Measurements from ENCODE around the gene AHSA1.

The AHSA1 gene

DNA sequence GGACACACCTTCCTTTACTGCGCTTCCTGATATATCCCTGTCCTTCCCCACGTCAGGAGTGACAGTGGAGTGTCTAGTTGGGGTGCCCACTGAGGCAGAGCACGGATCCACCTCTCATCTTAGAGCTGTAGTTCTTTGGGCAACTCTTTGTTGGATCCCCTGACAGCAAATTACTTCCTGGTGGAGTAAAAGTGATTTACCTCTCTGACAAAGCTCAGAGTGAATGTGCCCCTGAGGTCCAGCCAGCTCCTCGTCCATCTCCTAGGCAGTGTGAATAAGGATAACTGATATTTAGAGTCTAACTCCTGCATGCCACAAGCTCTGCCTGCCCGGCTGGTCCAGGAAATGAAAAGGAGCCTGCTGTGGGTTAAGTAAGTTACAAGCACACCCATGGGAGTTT is 16.0 kb downstream of the AHSA1 start:
- DNase-seq (ENCODE audit: low read depth), result no peak

DNA sequence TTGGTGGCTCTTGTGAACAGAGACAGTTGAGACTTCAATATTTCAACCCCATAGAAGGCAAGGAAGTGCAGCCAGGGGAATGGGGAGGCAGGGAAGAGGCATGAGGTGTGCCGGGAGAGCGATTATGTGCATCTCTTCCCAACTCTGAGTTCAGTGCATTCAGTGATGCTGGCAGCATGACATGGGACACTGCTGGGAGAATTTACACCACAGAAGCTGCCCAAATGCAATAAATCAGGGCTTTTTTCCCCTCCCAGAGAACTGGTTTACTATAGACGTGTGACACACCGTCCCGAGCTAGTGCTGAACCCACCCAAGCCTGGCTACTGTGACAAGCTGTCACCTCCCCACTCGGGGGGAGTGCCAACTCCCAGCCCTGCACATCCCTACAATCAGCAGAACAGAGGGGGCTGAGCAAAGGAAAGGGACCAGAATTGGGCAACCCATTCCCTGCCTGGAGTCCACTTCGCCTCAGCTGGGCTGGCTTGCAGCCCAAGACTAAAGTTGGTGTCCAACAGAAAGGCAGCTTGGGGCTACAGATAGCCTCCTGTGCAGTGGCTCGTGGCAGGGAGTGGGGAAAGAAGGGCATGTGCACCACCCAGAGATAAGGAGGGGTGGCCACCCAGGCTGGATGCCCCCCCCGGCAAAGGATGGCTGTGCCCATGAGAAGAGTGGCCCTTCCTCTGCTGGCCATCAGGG is 16.7 kb downstream of the AHSA1 start:
- DNase-seq (ENCODE audit: low read depth), result no peak

DNA sequence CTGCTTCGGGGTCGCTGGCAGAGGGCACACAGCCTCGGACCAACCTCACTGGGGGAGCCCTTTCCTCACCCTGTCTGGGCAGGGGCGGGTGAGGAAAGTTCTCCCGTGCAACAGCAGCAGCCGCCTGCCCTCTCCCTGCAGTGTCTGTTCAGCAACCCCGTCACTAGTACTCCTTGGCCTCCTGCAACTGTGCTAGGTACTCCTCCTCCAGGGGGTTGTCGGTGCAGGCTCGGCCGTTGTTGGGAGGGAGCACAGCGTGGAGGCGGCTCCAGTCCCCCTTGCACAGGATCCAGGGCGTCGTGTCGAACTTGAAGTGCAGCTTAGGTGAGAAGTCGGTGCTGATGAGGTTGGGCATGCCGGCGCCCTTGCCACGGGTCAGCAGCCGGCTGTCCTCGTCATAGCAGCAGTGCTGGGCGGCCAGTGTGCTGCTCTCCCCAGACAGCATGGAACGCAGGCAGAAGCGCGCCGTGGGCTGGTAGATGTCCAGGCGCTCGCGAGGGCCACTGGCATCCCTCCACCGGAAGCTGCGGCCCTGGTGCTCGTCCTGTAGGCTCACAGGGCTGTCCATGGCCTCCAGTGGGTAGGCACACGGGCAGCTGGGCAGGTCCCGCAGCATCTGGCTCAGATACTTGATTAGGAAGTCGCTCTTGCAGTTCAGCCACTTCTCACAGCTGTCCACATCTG is 17.7 kb downstream of the AHSA1 start:
- no peak for DNase-seq (ENCODE audit: low read depth)

DNA sequence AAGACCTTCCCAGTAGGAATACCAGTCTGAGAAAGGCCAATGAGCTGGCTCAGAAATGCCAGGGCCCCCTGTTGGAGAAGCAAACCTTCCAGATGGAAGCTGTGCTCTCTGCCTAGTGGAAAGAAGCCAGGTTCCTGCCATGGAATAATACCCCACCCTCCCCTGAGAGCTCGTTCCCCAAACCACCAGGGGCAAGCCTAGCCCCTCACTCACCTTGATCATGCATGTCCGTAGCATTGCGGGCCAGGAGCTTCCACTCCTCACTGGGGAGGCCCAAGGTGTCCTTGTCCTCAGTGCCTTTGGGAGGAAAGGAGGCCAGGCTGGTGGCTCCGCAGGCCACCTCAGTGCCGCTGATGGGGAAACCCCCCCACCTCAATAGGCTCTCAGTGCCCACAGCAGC is 20.1 kb downstream of the AHSA1 start:
- DNase-seq (ENCODE audit: low read depth), result no peak

DNA sequence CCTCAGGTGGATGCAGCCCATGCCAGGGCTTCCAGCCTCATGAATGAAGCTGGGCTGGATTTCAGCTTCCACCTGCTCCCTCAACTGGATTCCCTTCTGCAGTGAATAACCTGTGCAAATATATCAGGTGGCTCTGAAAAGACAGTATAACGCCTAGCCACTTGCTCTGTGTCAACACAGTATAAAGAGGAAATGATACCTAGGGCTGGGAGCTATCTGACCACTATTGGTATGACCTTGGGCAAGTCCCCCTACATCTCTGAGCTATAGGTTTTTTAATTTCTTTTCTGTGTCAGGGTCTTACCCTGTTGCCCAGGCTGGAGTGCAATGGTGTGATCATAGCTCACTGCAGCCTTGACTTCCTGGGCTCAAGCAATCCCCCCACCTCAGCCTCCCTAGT is 20.9 kb downstream of the AHSA1 start:
- no peak for DNase-seq (ENCODE audit: low read depth)

DNA sequence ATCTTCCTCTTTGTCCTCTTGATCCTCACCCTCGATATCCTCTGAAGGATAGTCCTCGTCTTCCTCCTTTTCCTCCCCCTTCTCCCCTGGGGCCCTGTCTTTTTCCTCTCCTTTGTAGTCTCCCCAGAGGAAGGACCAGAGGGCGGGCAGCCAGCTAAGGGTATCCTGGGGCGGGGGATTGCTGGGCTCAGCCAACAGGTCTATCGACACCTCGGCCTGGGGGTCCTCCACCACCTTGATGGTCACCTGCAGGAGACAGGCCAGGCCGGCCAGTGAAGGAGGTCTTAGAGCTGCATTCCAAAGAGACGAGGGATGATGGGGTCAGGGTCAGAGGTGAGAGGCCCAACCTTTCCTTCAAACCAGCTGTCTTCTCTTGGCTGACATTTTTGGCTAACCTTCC is 24.5 kb downstream of the AHSA1 start:
- no peak for DNase-seq (ENCODE audit: low read depth)

DNA sequence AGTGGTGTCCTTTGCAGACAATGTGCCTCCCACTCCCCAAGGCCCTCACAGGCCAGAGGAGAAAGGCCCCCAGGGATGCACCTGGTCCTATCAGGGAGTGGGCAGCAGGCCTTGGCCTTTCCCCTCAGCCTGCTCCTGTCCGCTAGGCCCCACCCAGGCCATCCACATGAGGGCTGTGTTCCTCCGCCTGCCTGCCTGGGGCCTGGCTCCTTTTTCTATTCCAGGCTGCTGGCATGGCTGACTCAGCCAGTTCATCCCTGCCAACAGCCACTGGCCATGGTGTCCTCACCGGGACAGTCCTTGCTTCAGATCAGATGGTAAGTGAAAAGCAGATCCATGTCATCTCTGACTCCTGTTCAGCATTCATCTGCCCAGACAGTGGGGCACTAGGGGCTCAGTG is 27.4 kb downstream of the AHSA1 start:
- DNase-seq (ENCODE audit: low read depth), result no peak

DNA sequence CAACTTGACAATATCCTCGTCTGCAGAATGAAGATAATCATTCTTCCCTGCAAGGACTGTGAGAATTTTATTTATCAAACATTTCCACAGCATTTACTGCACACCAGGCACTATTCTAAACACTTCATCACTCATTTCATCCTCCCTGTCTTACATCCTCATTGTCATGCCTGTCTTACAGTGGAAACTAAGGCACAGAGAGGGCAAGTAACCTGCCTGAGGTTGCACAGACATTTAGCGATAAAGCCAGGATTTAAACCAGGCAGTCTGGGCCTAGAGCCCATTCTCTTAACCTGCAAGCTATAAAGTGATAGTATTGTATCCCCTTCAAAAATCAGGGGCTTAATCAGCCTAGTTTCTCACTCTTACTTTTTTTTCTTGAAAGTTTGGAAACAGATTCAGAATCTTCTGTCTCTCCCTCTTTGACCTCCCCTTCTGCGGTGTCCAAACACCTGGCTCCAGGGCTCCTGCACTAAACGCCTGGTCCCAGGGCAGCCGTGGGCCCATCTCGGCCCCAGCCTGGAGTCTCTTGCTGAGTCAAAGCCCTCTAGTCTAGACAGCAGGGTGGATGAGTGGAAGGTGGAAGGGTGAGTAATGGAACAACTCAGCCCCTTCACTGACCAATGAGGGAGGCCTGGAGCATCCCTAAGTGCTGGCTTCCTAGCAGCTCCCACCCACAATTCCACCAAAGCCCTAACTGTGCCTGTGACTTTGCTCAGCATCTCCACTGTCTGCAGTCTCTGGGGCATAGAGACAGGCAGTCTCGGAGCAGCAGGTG is 28.2 kb downstream of the AHSA1 start:
- no peak for DNase-seq (ENCODE audit: low read depth)

DNA sequence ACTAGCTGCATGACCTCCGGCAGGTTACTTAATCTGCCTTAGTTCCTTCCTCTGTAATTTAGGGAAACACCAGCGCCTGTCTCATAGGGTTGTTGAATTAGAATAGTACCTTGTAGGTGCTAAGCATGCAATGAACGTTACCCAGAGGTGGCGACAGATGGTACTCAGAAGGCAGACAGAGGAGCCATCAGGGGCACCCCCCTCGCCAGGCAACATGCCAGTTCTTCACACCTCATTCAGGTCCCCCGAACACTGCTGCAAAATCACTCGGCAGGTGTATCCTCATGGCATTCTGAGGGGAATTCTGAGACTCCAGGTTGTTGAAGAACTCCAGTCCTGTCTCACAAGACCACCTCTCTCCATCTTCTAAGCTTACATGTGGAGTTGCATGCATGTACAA is 30.7 kb downstream of the AHSA1 start:
- DNase-seq (ENCODE audit: low read depth), result no peak

DNA sequence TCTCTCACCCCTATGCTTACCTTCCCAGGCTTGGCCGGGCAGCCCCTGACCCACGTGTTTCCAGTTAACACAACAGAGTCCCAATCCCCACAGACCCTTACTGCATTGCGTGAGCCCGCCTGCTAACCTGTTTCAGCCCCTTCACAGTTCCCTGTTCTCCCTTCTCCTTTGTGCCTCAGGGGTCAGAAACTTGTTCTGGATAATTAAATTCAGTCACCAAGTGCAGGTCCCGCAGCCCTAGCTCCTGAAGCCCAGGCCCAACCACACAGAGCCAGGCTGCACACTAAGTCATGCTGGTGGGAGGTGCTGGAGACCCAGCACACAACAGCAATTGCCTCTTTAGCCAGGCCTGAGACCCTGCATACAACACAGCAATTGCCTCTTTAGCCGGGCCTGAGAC is 31.1 kb downstream of the AHSA1 start:
- DNase-seq (ENCODE audit: low read depth), result no peak

DNA sequence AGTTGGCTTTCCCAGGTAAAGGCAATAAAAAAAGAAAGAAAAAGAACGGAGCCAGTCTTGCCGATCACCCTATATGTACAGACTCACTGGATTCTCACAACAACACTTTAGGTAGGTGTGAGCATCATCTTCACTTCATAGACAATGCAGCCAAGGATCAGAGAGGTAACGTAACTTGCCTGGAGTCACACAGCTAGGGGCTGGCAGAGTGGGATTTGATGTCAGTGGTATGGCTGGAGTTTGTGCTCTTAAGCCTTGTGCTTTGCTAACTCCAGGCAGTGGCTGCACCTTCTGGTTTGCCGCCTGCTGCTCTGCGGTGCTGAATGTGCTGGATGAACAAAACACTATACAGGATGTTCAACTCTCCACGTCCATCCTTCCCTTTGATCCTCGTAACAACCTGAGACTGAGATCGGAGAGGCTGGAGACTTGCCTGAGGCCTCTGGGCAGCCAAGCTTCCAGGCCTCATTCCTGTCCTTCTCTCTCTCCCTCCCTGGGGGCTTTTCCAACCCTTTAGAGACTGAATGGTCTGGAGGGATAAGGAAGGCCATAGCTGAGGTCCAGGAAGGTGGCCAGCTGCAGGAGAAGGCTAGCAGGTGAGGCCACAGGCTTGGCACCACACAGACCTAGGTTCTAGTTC is 32.6 kb downstream of the AHSA1 start:
- no peak for DNase-seq (ENCODE audit: low read depth)

DNA sequence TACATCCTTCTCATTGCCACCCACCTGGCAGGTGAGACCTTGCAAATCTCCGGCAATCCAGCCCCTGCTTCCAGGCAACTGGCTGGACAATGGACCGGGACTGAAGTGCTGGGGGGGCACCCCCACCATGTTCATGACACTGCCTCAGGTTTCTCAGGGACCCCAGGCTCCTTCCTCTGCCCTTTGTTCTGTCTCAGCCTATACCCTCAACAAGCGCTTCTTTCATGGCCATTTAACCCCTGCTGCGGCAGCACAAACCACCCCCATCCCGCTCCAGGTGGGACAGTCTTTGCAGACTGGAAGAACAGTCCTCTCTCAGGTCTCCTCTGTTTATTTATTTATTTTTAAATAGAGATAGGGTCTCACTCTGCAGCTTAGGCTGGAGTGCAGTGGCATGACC is 33.2 kb downstream of the AHSA1 start:
- no peak for DNase-seq (ENCODE audit: low read depth)

DNA sequence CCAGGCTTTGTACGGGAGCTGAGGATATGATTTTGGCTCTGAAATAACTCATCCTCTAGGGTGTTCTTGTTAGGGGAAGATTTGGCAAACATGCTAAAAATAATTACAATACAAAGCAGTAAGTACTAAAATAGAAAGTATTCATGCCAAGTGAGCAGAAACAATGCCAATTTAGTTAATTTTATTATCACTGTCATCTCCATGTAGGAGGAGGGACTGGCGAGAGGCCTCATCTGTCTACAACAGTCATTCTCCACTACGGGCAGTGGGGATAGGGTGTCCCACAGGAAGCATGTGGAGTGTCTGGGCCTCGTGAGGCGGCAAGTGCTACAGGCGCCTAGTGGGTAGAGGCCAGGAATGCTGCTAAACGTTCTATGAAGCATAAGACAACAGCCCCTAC is 37.4 kb downstream of the AHSA1 start:
- no peak for DNase-seq (ENCODE audit: low read depth)

DNA sequence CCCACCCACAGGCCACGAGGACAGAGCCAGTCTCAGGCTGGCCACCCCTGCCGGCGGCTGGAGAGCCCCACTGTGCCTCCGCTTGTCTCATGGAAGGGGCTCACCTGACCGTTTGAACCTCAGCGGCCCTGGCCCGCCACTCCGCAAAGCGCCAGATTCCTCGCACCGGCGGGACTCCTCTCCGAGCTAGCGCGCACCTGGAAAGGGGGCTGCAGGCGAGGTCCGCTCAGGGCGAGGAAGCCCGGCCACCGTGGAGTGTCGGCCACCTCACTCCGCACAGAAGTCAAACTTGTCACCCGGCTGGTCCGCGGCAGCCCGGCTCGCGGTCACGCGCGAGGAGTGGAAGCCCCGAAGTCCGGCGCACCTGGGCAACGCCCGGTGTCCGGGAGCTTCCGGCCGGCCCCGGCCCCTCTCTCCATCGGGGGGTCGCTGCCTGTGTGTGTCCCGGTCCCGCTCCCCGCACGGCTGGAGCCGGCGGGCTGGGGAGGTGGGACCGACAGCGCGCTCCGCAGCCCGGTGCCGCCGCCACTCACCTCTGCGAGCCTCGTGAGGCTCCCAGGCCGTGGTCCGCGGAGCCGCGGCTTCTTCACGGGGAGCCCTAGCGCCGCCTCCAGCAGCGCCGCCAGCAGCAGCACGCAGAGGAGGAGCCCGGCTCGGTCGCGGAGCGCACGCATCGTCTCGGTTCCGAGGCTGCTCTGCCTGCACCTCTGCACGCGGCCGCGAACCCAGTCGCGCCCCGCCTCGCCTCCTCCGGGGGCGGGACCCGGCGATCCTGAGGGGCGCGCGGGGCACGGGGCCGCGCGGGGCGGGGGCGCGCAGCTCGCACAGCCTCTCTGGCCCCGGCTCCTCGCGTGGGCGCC is 40.5 kb downstream of the AHSA1 start, which contains the start of gene ISM2:
TSS of gene ISM2 (minus strand) at position 697 of the 860 bp plus-strand sequence. CDS start at position 674, 23 bp downstream.
- peak; percentile 23 for DNase-seq (ENCODE audit: low read depth)

DNA sequence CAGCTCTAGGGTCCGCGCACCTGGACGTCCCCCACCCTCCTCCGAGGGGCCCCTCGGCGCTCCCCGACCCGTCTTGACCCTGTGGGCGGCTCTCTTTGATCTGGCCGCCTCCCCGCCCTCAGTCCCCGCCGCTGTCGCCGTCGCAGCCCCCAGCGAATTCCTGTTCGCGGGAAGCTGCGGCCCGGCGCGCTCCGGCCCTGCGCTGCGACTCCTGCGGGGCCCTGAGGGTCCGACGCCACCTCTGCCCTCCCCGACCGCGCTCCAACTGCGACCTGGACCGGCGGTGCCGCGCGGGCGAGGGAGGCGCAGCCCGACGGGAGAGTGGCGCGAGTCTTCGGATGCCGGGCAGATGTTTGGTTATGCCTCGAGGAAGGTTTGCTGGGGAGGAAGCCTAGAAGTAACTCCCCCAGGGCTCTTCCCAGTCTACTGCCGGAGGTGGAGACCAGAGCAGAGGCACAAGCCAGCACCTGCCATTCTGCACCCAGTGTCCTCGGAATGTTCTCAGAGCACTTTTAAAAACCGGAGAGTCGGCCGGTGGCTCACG is 41.2 kb downstream of the AHSA1 start:
- DNase-seq (ENCODE audit: low read depth), result no peak

DNA sequence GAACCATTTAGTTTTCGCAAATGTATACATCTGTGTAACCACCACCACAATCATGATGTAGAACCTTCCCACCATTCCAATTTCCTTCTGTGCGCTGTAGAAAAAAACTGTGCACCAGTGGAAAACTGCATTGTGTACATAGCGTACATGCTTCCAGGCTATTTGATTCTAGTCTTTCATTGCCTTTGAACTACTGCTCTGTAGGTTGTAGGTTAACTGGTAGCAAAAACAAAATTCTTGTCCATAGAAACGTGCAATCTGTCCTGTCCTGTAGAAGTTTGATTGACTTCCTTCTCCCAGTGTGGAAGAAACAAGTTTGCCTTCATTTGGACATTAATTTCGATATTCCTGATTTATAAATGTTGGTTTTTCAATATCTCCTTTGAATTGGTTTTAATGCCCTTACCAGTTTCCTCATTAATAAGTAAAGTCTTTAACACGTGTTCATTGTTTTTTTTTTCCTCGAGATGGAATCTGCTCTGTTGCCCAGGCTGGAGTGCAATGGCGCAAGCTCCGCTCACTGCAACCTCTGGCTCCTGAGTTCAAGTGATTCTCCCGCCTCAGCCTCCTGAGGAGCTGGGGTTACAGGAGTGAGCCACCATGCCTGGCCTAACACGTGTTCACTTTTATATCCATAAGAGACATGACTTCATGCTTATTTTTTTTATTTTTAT is 44.4 kb downstream of the AHSA1 start:
- no peak for DNase-seq (ENCODE audit: low read depth)

DNA sequence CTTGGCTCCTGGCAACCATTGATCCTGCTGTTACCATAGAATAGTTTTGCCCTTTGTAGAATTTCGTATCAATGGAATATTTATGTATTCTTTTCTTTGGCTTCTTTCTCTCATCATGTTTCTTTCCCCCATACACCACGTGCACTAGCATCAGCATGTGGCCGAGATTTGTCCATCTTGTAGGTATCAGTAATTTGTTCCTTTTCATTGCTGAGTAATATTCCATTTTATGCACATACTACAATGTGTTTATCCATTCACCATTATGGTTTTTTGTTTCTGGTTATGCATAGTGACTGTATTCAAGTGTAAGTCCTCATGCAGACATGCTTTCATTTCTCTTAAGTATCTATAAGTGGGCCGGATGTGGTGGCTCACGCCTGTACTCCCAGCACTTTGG is 45.2 kb downstream of the AHSA1 start:
- no peak for DNase-seq (ENCODE audit: low read depth)

DNA sequence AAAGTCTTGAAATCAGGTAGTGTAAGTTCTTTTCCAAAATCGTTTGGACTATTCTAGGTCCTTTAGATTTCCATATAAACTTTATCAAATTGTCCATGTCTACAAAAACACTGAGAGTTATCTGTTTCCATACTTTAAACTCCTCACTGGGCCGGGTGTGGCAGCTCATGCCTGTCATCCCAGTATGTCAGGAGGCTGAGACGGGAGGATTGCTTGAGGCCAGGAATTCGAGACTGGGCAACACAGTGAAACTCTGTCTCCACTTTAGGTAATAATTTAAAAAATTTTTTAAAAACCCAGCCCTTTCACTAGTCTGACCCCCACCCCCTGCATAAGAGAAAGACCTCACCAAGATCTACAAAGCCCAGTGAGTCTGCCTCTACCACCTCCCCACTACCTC is 47.1 kb downstream of the AHSA1 start:
- no peak for DNase-seq (ENCODE audit: low read depth)

DNA sequence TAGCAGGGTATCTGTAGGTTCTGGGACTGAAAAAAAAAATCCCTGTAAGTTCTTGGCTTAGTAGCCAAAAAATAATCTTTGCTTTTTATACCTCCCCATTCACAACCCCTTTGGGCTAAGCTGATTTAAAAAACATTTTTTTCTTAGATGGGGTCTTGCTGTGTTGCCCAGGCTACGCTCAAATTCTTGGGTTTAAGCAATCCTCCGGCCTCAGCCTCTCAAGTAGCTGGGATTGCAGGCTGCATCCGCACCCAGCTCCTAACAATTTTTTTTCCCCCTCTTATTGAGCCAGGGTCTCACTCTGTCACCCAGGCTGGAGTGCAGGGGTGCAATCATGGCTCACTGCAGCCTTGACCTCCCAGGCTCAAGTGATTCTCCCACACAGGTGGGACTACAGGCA is 49.9 kb downstream of the AHSA1 start:
- no peak for DNase-seq (ENCODE audit: low read depth)

DNA sequence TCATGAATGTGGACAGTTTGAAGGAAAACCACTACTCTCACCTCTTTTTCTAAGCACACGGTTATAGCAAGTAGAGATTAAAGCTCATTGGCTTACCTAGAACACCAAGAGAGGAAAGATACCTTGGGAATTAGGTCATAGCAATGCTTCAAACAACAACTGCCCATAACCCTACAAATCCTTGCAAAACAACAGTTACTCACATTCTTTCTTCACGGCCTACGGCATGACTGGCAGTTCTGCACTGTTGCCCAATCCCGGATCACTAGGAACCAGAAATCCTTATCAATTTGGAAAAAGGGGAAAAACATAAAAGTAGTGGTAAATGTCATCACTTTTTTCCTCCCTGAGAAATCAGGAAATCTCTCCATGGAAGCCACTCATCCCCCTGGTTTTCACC is 50.4 kb downstream of the AHSA1 start:
- no peak for DNase-seq (ENCODE audit: low read depth)

DNA sequence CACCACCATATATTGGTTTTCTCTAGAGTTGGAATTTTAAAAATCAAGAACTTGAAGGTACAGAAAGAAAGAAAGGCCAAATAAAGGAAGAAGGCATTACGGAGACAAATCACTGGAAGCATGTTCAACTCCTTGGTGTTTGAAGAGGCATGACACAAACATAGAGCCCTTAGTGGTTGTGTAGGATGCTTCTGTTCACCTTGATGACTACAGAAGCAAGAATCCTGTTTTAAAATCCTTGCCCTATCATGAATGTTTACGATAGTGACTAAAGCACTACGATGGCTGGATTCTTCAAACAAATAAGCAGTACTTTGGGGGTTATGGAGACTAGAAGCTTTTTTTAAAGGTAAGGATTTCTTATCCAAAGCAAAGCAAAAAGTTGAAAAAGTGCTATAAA is 51.0 kb downstream of the AHSA1 start:
- DNase-seq (ENCODE audit: low read depth), result no peak
